HG03521 (cell line): ENCODE measurements around the gene ELAC2.

Source experiments
- ATAC-seq: cut with Tn5 transposase; IDR thresholded peaks from one replicate; pipeline ENCODE4 v1.9.1; 2021; ENCODE audit warnings: mild to moderate bottlenecking, moderate library complexity; ENCODE audit not compliant: unreplicated experiment

ELAC2 gene

DNA sequence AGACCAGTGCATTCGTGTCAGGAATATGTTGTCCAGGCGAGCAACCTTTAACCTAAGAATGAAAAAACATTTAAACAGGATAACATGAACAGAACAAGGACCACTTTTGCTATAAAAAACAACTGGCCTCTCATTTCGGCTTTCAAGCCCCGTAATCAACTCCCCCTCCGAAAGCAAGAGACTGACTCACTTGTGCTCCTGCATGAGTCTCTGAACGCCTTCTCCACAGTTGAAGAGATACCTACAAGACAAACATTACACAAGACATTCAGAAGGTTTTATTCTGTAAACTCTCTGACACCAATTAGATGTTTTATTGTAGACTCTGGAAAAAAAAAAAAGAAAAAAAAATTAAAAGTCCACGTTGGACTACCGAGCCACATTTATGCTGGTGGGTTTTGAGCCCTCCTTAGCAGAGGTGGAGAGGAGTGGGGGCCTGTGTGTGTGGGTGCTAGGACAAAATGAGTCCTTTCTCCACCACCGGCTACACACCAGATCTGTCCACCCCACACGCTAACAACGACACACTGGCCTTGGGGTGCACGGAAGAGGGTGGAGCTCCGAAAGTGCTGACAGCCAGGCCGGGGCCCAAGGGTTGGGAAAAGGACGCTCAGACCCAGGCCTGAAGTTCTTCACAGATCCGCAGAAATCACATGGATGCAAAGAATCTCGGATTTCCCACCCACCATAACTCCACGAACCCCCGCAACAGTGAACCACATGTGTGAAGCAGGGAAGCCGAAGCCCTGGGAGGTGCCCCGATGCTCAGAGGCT lies 759 bp downstream of the ELAC2 start:
- peak; percentile 19 for ATAC-seq

DNA sequence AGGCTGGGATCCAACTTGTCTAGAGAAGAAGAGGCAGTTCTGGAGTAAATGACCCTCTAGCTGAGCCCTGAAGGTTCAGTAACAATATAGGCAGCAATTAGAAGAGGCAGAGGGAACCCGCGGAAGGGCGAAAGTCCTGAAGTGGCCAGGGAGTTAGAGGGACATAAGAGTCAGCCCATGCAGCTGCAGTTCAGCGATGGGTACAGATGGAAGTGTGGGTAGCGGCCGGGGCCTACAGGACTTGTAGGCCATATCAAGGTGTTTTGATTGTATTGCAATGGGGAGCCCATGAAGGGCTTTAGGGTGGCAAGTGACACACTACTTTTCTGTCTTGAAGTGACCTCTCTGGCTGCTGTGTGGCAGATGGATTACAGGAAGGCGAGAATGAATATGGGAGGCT lies 3.0 kb downstream of the ELAC2 start:
- no peak for ATAC-seq

DNA sequence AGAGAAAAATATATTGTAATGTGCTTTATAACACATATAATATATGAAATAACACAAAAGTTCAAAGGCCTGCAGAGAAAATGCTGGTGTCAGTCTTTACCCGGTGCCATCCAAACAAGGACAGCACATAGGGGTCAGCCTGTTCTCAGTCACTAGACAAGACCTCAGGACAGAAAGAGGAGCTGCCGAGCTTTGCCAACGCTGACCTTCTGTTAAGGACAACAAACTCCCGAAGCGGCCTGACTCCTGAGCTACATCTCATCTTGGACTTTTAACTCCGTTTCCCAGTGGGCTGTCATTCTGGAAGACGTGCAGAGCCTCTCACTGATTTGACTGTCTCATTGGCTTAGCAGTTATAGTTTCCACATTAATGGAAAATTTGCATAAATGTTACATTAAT lies 6.9 kb downstream of the ELAC2 start:
- ATAC-seq: no peak

DNA sequence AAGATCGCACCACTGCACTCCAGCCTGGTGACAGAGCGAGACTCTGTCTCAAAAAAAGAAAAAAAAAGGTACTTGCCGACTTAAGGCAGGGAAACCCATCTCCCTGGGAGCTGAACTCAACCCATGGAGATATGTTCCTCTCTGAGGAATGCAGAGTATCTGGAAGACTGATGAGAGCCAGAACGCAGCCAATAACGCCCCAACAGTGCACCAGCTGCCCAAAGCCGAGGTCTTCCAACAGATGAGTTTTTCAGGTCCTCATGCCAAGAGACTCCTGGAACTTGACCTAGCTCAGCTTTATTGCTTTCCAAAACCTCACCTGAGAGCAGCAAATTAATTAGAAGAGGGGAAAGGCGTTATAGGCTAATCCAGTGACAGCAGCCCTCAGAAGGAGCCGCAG lies 9.4 kb downstream of the ELAC2 start:
- ATAC-seq: no peak

DNA sequence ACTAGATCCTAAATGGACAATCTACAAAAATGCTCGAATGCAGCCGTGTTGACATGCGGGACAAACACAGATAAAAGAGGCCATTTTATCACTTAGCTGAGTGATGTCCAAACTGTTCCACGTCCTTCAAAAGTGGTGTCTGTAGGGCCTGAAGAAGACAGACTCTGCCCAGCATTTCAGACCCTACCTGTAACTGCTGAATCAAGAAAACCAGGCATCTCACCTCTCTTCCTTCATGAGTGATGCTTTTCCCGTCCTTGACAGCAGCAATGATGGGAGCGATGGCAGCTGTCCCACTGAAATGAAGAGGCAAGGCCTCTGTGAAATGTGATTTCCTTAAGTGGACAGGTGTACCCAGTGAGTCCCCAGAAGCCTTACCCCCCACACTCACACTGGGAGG lies 12.3 kb downstream of the ELAC2 start:
- no peak for ATAC-seq

DNA sequence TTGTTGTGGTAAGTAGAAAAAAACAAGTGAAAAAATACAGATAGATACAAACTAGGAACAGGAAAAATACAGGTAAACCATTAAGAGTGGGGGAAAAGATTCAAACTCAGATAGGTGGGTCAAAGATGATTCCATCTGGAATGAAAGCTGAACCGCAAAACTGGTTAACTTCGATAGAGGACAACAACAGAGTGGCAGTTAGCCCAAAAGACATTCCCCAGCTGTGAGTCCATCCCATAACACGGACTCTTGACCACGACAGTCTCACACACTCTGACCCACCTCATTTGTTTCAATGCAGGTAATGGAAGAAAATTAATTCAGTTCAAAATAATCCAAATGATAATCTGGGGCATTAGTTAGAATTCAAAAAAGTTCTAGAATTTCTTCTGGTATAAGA lies 13.5 kb downstream of the ELAC2 start:
- no peak for ATAC-seq

DNA sequence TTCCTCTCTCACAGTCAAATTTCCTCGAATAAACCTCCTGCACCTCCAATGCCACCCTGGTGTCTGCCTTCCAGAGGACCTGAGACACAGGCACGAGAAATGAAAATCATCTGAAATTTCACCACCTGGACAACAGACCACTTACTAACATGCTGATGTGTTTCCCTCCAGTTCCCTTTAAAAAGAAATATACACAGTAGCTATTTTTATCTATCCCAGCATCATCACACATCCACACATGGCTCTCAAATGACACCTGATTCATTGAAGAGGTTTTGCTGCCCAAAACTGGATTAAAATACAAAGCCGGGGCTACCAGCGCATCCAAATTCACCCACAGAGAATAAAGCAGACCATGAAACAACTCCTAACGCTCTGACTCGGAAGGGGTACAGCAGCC lies 13.9 kb downstream of the ELAC2 start:
- ATAC-seq: no peak

DNA sequence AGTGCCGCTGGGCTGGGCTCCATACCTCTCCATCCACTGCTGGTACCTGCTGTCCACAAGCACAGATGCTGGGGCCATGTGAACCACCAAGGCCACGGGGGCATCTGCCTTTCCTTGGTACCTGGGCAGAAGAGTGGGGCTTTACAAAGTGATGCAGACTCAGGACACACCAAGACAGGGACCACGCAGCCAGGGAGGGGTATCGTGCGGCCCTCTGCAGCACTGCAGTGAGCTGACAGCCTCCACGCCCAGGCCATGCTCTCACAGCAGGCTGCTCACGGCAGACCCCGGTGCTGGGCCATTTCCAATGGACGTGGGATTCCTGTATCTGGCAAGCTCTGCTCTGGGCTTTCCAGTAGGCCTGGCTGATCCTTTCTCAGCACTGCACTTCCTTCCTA lies 14.4 kb downstream of the ELAC2 start:
- no peak for ATAC-seq

DNA sequence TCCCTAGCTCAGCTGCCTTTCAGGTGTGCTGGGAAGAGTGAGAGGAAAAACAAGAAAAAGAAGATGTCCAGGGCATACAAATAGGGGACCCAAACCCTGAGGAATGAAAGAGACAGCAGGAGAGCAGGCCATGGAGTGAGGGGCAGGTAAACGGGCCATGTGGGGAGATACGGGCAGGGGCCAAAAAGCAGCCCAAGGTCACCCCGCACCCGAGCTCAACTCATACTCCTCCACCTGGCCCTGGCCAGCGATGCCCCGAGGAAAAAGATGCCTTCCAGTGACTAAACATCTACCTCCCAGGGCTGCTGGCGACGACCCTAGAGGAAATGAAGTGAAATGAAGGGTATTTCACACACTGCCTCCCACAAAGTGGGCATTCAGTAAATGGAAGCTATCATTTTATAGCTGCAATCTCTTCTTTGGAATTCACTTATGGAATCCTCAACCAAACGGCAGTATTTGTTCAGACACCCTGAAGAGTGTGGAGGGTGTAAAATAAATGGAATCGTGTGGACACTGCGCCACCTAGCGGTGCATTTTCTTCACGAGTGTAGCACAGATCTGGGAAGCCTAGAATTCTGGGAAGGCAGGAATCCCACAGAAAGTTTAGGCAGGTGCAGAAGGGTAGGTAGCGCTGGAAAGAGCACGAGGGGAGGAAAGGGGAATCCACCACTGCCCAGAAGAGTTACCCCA lies 14.9 kb downstream of the ELAC2 start:
- no peak for ATAC-seq

DNA sequence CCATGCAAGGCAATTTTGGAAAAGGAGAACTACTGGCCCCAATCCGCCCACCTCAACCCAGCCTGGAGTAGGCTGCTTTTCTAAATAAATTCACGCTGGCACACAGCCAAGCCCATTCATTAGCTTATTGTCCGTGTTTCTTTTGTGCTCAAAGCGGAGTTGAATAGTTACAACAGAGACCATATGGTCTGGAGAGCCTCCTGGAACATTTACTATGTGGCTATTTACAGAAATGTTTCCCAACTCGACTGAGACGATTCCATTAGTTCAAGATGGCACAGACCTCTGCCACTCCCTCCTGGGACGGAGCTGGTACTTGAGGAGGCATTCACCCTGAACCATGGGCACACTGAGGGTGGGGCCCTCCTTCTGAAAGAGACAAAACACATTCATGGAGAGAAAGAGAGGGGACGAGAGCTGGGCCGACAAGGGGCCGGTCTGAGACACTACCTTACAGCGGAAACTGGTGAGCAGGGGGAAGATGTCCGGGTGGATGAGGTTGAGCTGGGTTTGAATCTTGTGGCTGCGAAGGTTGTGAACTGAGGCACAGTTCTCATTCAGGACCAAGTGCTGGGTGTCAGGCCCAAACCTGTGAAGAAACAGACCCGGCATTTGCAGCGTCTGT lies 15.7 kb downstream of the ELAC2 start:
- ATAC-seq: no peak

DNA sequence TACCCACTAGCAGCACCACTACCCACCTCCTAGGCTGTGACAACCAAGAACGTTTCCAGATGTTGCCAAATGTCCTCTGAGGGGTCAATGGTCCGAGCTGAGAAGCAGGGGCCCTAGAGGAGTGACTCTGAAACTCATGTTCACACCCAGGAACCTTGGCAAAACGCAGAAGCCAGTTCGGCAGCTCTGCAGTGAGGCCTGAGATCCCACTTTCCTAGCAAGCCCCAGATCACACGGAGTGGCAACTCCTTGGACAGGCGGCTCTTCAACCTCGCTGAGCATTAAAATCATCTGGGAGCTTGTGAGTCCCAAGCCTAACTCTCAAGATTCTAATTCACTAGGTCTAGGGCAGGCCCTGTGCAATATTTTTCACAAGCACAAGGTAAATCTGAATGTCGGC lies 17.3 kb downstream of the ELAC2 start:
- ATAC-seq: no peak

DNA sequence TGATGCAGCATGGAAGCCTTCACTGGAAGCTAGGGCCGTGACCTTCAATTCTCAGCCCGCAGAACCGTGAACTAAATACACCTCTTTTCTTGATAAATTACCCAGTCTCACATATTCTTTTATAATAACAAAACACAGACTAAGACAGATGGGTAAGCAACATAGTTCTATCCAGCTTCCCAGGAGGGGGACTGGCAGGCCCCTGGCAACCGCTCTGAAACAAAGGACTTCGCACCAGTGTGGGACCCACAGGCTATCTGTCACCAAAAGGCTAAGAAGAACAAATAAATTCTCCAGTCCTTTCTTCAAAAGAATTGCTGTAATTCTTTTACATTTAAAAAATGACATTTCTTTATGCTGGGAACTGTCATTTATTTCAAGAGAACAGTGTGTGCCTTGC lies 19.0 kb downstream of the ELAC2 start:
- no peak for ATAC-seq

DNA sequence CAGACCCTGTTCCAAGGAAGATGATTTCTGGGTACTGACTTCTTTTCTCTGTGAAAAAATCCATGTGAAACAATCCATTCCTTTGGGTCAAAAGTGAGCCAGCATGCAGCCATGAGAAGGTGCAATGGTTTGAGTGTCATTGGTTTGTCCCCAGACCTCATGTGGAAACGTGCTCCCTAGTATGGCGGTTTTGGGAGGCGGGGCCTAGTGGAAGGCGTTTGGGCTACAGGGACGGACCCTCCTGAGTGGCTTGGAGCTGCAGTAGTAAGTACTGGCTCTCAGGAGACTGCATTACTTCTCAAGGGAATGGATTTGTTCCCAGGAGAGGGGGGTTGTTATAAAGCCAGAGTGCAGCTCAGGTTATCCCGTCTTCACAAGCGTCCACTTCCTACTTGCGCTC lies 19.4 kb downstream of the ELAC2 start:
- ATAC-seq: no peak

DNA sequence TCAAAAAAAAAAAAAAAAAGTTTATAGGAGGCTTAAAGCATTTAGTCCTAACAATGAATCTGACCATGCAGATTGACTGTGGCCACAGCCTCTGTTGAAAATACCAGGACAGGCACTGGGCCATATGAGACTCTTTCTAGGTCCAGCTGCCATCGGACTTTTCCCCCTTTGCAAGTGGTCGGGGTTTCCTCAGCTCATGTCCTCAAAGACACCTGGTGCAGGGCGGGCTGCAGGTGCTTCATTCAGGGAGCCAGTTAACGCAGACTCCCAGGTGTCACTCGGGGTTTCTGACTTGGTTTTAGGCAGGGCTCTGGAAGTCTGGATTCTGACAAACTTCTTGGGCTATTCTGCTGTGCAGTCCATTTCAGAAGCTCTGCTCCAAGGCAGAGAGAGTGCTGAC lies 20.9 kb downstream of the ELAC2 start:
- ATAC-seq: no peak

DNA sequence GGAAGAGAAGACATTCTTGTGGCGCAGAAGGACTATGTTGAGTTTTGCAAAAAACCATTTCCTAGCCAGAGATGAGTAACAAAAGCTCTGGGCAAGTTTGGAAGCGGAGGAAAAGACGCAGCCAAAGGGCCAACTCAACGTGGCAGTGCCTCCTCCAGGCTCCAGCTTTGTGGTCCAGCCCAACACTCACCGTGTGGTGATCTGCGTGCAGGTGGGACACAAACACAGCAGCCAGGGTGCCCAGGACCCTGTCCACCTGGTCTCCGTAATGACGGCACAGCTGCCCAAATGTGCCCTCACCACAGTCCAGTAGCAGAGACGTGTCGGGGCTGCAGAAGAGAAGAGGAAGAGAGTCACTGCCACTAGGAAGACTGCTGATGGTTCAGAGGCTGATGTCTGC lies 21.5 kb downstream of the ELAC2 start:
- ATAC-seq: no peak

DNA sequence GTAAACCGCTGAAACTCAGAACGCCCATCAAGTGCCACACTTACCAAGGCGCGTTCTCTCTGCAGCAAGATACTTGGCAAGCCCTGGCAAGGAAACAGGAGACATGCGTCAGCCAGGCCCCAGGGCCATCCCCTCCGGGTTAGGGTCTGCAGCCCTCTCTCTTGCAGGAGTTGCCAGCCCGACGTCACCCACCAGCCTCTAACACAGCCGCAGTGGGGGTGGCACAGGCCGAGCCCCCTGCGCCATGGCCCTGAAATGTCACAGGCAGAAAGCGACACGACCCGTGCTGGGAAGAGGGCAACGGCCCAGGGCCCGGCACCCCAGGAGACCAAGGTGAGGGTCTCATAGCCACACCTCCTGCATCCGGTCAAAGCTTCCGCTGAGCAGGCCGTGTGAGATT lies 21.9 kb downstream of the ELAC2 start:
- ATAC-seq: no peak

DNA sequence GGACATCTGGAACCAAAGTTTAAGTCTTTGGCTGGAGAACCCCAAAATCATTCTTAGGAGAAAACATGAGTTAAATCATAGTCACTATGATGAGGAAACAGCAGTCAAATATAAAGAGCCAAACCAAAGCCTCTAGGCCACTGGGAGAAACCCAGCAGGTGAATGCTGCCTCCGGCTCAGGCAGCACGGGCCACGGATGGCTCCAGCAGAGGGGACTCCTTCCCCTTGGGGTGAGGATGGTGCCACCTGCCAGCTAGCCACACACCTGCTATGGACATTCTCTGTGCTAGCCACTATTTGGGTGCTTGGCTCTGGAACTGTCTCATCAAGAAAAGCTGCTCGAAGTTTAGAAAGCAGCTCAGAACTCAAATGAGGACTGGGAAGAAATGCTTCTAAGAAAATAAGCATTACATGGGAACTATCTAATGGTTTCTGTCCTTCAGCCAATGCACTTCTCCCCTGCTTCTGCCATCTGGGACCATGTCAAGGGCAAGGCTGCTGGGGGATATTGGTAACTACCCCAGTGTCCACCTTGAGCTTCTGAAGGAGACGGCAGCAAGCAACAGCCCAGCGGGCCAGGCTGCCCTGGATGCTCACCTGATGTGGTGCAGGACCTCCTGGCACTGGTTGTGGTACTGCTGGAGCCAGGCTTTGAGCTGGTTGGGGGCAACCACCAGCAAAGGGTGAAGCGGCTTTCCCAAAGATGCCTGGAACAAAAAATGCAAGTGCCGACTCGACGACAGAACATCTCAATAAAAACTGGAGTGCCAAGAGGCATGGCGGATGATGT lies 22.5 kb downstream of the ELAC2 start:
- no peak for ATAC-seq

DNA sequence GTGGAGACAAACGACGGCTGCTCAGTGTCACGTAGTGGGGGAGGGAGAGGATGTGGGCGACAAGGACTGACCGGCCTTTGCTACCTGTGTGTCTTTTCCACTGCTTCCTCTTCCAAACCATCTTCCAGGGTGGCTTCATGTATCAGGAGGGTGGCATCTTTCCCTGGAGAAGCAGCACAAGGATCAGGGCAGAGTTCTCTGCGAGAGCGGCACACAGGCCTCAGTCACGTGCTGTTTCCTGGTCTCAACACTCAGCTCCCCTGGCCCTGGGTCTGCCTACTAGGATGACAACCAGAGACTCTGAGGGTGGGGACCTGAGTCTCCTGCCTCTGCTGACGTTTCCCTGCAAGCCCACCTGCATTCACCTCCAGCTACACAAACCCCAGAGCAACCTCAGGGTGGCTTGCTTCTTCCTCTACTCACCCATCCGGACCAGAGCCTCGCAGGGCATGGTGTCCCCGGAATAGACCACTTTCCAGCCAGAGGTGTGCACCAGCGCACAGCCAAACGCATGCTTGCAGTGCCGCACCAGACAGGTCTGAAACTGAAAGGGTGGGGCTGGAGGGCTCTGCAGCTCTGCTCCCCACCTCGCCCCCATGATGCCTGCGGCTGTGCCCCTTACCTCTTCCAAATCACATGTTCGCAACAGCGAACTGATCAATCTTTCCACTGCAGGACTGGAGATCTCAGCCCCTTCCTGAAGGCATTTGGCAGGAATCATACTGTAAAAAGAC lies 23.3 kb downstream of the ELAC2 start:
- no peak for ATAC-seq

DNA sequence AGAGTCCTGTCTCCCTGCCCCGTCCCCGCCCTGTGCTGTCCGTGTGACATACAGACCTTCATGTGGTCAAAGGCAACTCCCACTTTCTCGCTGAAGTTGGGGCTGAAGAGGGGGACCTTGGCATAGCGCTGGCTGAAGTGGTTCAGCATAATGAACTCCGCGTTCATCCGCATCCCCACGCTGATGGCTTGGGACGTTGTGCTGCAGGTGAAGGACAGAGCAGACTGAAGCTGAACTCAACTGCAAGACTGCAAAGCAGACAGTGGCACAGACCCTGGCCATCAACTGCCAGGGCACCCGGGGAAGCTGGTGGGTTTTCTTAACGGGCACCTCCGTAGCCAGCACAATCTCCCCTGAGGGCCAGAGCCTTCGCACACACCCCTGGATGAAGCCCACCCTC lies 24.2 kb downstream of the ELAC2 start:
- ATAC-seq: no peak

DNA sequence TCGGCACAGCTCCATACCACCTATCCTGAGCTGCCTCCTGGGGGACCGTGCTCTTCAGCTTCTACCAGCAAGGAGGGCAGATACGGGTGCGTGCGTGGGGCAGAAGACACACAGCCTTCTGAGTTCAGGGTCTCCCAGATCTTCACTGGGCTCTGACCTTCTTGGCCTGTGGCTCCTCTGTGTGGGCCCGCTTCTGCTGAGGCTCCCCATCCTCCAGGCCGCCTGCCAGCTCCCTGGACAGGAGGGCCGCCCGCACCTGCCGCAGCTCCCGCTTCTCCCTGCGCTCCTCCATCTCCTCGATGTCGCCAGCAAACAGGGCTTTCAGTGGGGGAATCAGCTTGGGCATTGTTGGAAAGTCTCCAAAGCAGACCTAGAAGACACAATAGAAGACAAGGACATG lies 25.2 kb downstream of the ELAC2 start:
- no peak for ATAC-seq

DNA sequence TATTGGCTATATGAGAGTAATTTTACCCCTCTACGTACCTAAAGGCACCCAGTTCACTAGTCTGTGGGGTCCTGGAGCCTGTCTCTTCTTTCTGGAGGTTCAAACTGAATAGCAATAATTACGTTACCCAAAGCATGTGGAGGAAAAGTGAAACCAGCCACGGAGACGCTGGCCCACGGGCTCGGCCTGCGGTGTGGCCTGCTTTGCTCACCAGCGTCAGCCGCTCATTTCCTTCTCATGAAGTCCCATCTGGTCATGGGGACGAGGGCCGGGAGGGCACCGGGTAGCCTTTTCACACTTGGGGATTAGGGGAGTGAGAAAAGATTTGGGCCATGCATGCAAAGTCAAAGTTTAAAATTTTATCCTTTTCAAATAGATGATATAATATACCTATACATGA lies 26.9 kb downstream of the ELAC2 start:
- ATAC-seq: no peak
